GM18873 (cell line): ENCODE measurements around the gene SUFU.

Experiments used
- ATAC-seq: cut with Tn5 transposase; IDR thresholded peaks from one replicate; pipeline ENCODE4 v1.9.1; 2021; ENCODE audit warnings: mild to moderate bottlenecking, moderate library complexity, moderate number of reproducible peaks; ENCODE audit not compliant: unreplicated experiment, low FRiP score

SUFU gene

GRCh38 chr10:102645741-102646609, 142.2 kb downstream of the SUFU start:
- peak; percentile 25 for ATAC-seq

GRCh38 chr10:102646610-102647442, 143.1 kb downstream of the SUFU start:
- no peak for ATAC-seq

- ATAC-seq, result no peak
These were observed 143.9 kb downstream of the SUFU start for GRCh38 chr10:102647443-102648268.

GRCh38 chr10:102648269-102648888, 144.6 kb downstream of the SUFU start:
- no peak for ATAC-seq

- ATAC-seq, result no peak
These were observed 145.4 kb downstream of the SUFU start for GRCh38 chr10:102648889-102649796.

- no peak for ATAC-seq
These were observed 146.3 kb downstream of the SUFU start for GRCh38 chr10:102649797-102650654.

- ATAC-seq, result no peak
These were observed 147.1 kb downstream of the SUFU start for GRCh38 chr10:102650655-102651454.

GRCh38 chr10:102651455-102652169, 147.8 kb downstream of the SUFU start:
- ATAC-seq, result no peak

GRCh38 chr10:102652170-102652916, 148.6 kb downstream of the SUFU start:
- no peak for ATAC-seq

GRCh38 chr10:102653060-102653459, 149.3 kb downstream of the SUFU start:
- no peak for ATAC-seq

- ATAC-seq, result no peak
These were observed 150.8 kb downstream of the SUFU start for GRCh38 chr10:102654566-102654965.

- ATAC-seq, result no peak
These were observed 151.2 kb downstream of the SUFU start for GRCh38 chr10:102654969-102655368.

- ATAC-seq, result no peak
These were observed 152.3 kb downstream of the SUFU start for GRCh38 chr10:102656026-102656425.

GRCh38 chr10:102656791-102657371, 153.1 kb downstream of the SUFU start:
- ATAC-seq, result no peak

- no peak for ATAC-seq
These were observed 153.7 kb downstream of the SUFU start for GRCh38 chr10:102657451-102657850.
